Psoas muscle (tissue), 8 donors: ENCODE results near the gene ZNF106. TPM values are rescaled to one million over a fixed set of nuclear protein-coding genes. Genes with fewer than 3 reads are reported as not detected.
A peak's percentile ranks its signal among the peaks of the same experiment; 100 is the strongest.

Source experiments
- ATAC-seq, 4 donors: fragments of 200-7000 bp; cut with Tn5 transposase; one replicate each; pipeline ENCODE4 v1.9.1; 2020; ENCODE audit warnings: moderate library complexity in 3 of 4, mild to moderate bottlenecking in 2 of 4
- DNase-seq, 2 donors: peaks; one replicate each; pipeline ENCODE4 v3.0.0-alpha.2; 2020
- H3K27ac ChIP-seq: fragments of 200-600 bp; one replicate; pipeline ENCODE4 v1.8.0; 2022
- H3K27me3 ChIP-seq, 3 donors: fragments of 200-600 bp in 1 of 3; one replicate each; pipeline versions ENCODE4 v1.6.1 to v1.8.0; 2013 to 2022; ENCODE audit warnings: low read length in 2 of 3, mild to moderate bottlenecking in 2 of 3, moderate library complexity in 1 of 3; ENCODE audit not compliant: insufficient read depth in 3 of 3
- H3K36me3 ChIP-seq, 2 donors: fragments of 200-600 bp in 1 of 2; one replicate each; pipeline versions ENCODE4 v1.6.1 to v1.8.0; 2013 to 2022; ENCODE audit warnings: low read depth in 1 of 2, mild to moderate bottlenecking in 1 of 2, moderate library complexity in 1 of 2; ENCODE audit not compliant: insufficient read depth in 1 of 2
- H3K4me1 ChIP-seq: fragments of 200-600 bp; one replicate; pipeline ENCODE4 v1.8.0; 2022
- H3K4me3 ChIP-seq: fragments of 200-600 bp; one replicate; pipeline ENCODE4 v1.8.0; 2022; ENCODE audit warnings: mild to moderate bottlenecking
- H3K9me3 ChIP-seq: fragments of 200-600 bp; one replicate; pipeline ENCODE4 v1.8.0; 2022
- CTCF ChIP-seq: fragments of 200-600 bp; IDR thresholded peaks from one replicate; pipeline ENCODE4 v1.8.0; 2022; ENCODE audit warnings: antibody characterized with exemption
- WGBS, 3 donors: extraction: QIAGEN DNeasy Blood & Tissue Kit; methylation state at CpG; one replicate each; pipeline versions ENCODE4 v1.1.6 to v1.1.7; 2013; 5-methylcytosine and 5-hydroxymethylcytosine counted together
- intact Hi-C, 2 donors: fragments of 100-400 bp; cut with DNase I; formaldehyde crosslinking; loops; one replicate each; pipeline versions ENCODE4 v1.11.0 to v1.14.2; 2022
- polyA plus RNA-seq, 3 donors: library from polyadenylated mRNA; stranded (reverse); fragments of 200-250 nt; gene quantifications; one replicate each; pipeline ENCODE4 v1.2.3, GENCODE V29; 2013
- total RNA-seq, 4 donors: library from RNA; stranded (reverse); fragmentation: NEBNext Ultra II Directional in 2 of 4; extraction: Animal tissue kit (Norgen Biotek cat#: 25700) in 2 of 4; gene quantifications; one replicate each; pipeline versions ENCODE4 v1.2.1 to v1.2.4, GENCODE V29; 2021 to 2023
- donor health status: healthy with polysubstance abuse.
- donor health status: DM: no; HTN: no; CAD: no; lungs with moderate emphysema.
- donor health status: Bipolar disorder and iron deficiency.
- donor health status: healthy.
- donor health status: DM: yes; HTN: yes; CAD: no.
- donor health status: DM: no; HTN: no; CAD: no.
- donor health status: DM: no; HTN: no; CAD: no.
- donor health status: DM: yes; HTN: yes; CAD: no.

Gene ZNF106
- total and polyA plus RNA-seq, 7 donors, result 76.1 to 768 (median 617) TPM

GRCh38 chr15:42404461-42405235 is 86.3 kb downstream of the ZNF106 start:
- ATAC-seq (peak; percentile 73 to 90 (median 86)), DNase-seq (peak; percentile 36 to 75)

GRCh38 chr15:42403389-42403788 is 87.6 kb downstream of the ZNF106 start:
- DNase-seq (no peak), ATAC-seq (no peak)
- TF ChIP-seq CTCF, result no peak
- intact Hi-C loops, result no loop called here
- 90 to 94% (median 93%) methylated on average over 7 of the region's 7 CpGs for WGBS, 3 donors
- H3K27me3 ChIP-seq, result no peaks in the 10 kb centered on the region
- peak overlapping the region; percentile 82 for H3K27ac ChIP-seq
- no peaks in the 10 kb centered on the region for H3K9me3 ChIP-seq
- H3K4me1 ChIP-seq, result peaks cover 12% of the 10 kb centered on the region
- H3K4me3 ChIP-seq, result no peak overlapping the region
- peaks cover 2 to 94% of the 10 kb centered on the region in 2 donors for H3K36me3 ChIP-seq

More at GRCh38 chr15:42404461-42405235, 86.3 kb downstream of the ZNF106 start:
- 33 to 62% (median 45%) methylated on average over 12 of the region's 12 CpGs for WGBS, 3 donors
- no peaks in the 10 kb centered on the region for H3K27me3 ChIP-seq
- TF ChIP-seq CTCF, result no peak
- peaks cover 12% of the 10 kb centered on the region for H3K4me1 ChIP-seq
- no peak overlapping the region for H3K4me3 ChIP-seq
- H3K9me3 ChIP-seq, result no peaks in the 10 kb centered on the region
- intact Hi-C loops, result no loop called here
- H3K27ac ChIP-seq, result peak overlapping the region; percentile 82
- H3K36me3 ChIP-seq, result peaks cover 0 to 94% of the 10 kb centered on the region in 2 donors

- intact Hi-C loops, result no loop called here
- ATAC-seq (no peak), DNase-seq (no peak)
- WGBS, 3 donors, result 84 to 87% (median 85%) methylated on average over 15 of the region's 15 CpGs
- H3K4me3 ChIP-seq, result no peak overlapping the region
- no peaks in the 10 kb centered on the region for H3K27me3 ChIP-seq
- peak overlapping the region; percentile 82 for H3K27ac ChIP-seq
- no peak for TF ChIP-seq CTCF
- H3K9me3 ChIP-seq, result no peaks in the 10 kb centered on the region
- H3K36me3 ChIP-seq, result peaks cover 2 to 93% of the 10 kb centered on the region in 2 donors
- peaks cover 12% of the 10 kb centered on the region for H3K4me1 ChIP-seq
Measured at GRCh38 chr15:42402455-42403205, 88.3 kb downstream of the ZNF106 start.

GRCh38 chr15:42401544-42402454 is 89.1 kb downstream of the ZNF106 start:
- DNase-seq (no peak), ATAC-seq (no peak)
- no peaks in the 10 kb centered on the region for H3K27me3 ChIP-seq
- no peak overlapping the region for H3K4me3 ChIP-seq
- peaks cover 6 to 93% of the 10 kb centered on the region in 2 donors for H3K36me3 ChIP-seq
- peaks cover 12% of the 10 kb centered on the region for H3K4me1 ChIP-seq
- 76 to 85% (median 84%) methylated on average over 24 of the region's 24 CpGs for WGBS, 3 donors
- intact Hi-C loops, result no loop called here
- H3K9me3 ChIP-seq, result no peaks in the 10 kb centered on the region
- no peak for TF ChIP-seq CTCF
- H3K27ac ChIP-seq, result peak overlapping the region; percentile 82
